ENCODE data around the gene TMEM165. TPM values are rescaled to one million over a fixed set of nuclear protein-coding genes. Genes with fewer than 3 reads are reported as not detected.

Gene TMEM165, protein sequence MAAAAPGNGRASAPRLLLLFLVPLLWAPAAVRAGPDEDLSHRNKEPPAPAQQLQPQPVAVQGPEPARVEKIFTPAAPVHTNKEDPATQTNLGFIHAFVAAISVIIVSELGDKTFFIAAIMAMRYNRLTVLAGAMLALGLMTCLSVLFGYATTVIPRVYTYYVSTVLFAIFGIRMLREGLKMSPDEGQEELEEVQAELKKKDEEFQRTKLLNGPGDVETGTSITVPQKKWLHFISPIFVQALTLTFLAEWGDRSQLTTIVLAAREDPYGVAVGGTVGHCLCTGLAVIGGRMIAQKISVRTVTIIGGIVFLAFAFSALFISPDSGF
- total RNA-seq: 145 and 218 TPM in 2 replicates

DNA sequence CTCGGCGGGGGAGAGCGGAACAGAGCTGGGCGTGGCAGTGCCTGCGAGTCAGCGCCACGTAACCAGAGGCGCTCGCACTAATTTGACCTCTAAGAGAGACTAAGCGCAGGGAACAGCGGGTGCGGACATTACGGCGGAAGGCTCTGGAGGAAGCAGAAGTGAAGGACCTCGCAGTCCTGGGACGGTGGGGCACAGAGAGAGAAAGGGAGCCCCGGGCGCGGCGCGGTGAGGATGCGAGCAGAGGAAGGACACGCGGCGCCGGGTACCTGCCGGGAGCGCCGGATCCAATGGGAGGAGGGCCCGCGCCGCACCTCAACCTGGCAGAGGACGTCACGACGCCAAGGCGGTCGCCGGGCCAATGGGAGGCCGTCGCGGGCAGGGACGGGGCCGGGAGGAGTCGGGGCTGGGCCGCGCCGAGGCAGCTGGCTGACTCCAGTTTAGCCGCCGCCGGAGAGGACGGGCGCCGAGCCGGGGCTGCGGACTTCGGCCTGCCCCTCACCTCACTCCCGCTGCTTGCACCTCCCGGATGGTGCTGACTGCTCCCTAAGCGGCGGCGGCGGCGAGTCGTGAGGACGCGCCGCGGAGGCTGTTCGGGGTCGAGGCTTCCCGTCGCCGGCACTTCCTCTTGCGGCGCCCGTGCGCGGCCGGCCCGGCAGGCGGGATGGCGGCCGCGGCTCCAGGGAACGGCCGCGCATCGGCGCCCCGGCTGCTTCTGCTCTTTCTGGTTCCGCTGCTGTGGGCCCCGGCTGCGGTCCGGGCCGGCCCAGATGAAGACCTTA lies at the start of gene TMEM165:
TSS of gene TMEM165 (plus strand) at position 429 of the 779 bp plus-strand sequence. CDS start at position 662, 233 bp downstream.

GRCh38 chr4:55345980-55346850 lies 49.5 kb upstream of the TMEM165 start, which contains the start of gene SRD5A3:
Gene SRD5A3 (plus strand): TSS chr4:55346242. CDS start chr4:55346337, 95 bp downstream.

Other genes starting within 250 kb of the TMEM165 start
- gene SRD5A3, start 49.7 kb upstream of the TMEM165 start, total RNA-seq: 10.7 and 18.0 TPM in 2 replicates
- 20.0 and 34.5 TPM in 2 replicates for gene CLOCK, start 151.0 kb downstream of the TMEM165 start, total RNA-seq
- not detected in 2 replicates for gene PDCL2, start 196.3 kb downstream of the TMEM165 start, total RNA-seq
- gene NMU, start 240.3 kb downstream of the TMEM165 start, total RNA-seq: 0.19 TPM in 1 of 2 replicates, not detected in the other